KMS-11 (cell line): ENCODE measurements around the gene PRXL2A.
"Not testable (repeated sequence)": the region's sequence is repeated elsewhere in the genome, so short reads cannot be mapped to it uniquely, and the experiment has no call there.

Source experiments
- H2AFZ ChIP-seq: fragments of 200-600 bp; sonication (generic); 2 replicates; pipeline ENCODE4 v1.6.1; 2016; ENCODE audit warnings: antibody characterized with exemption, mixed run types, low read depth
- H3K27ac ChIP-seq: fragments of 200-600 bp; sonication (generic); 2 replicates; pipeline ENCODE4 v1.6.1; 2016; ENCODE audit warnings: mild to moderate bottlenecking, mixed run types
- H3K27me3 ChIP-seq: fragments of 200-600 bp; sonication (generic); 2 replicates; pipeline ENCODE4 v1.6.1; 2017; ENCODE audit warnings: mild to moderate bottlenecking, low read depth, mixed run types, moderate library complexity; ENCODE audit not compliant: insufficient read depth
- H3K36me3 ChIP-seq: fragments of 200-600 bp; sonication (generic); 2 replicates; pipeline ENCODE4 v1.6.1; 2017; ENCODE audit warnings: mild to moderate bottlenecking, mixed run types; ENCODE audit not compliant: insufficient read depth
- H3K4me1 ChIP-seq: fragments of 200-600 bp; sonication (generic); 2 replicates; pipeline ENCODE4 v1.6.1; 2016; ENCODE audit warnings: mild to moderate bottlenecking, low read depth, mixed run types; ENCODE audit not compliant: poor library complexity, severe bottlenecking
- H3K4me2 ChIP-seq: fragments of 200-600 bp; sonication (generic); 2 replicates; pipeline ENCODE4 v1.7.0; 2016; ENCODE audit warnings: mild to moderate bottlenecking, mixed run types
- H3K4me3 ChIP-seq: fragments of 200-600 bp; sonication (generic); IDR thresholded peaks from 2 replicates; pipeline ENCODE4 v1.6.1; 2017; ENCODE audit warnings: low read depth, low read length, mixed read lengths; ENCODE audit not compliant: insufficient read depth
- H3K79me2 ChIP-seq: fragments of 200-600 bp; sonication (generic); 2 replicates; pipeline ENCODE4 v1.6.1; 2016; ENCODE audit warnings: low read depth, mixed run types; ENCODE audit not compliant: insufficient read depth
- H3K9ac ChIP-seq: fragments of 200-600 bp; sonication (generic); 2 replicates; pipeline ENCODE4 v1.6.1; 2016; ENCODE audit warnings: mild to moderate bottlenecking, mixed run types
- H4K20me1 ChIP-seq: fragments of 200-600 bp; sonication (generic); 2 replicates; pipeline ENCODE4 v1.6.1; 2016; ENCODE audit warnings: mild to moderate bottlenecking, mixed run types; ENCODE audit not compliant: insufficient read depth
- TF ChIP-seq, protein P1 (sequence below): fragments of 200-600 bp; sonication (generic); conservative IDR thresholded peaks from 2 replicates; pipeline ENCODE4 v1.6.1; 2017; ENCODE audit warnings: low read depth, mild to moderate bottlenecking, antibody characterized with exemption, low read length, moderate library complexity, mixed read lengths

PRXL2A gene

DNA sequence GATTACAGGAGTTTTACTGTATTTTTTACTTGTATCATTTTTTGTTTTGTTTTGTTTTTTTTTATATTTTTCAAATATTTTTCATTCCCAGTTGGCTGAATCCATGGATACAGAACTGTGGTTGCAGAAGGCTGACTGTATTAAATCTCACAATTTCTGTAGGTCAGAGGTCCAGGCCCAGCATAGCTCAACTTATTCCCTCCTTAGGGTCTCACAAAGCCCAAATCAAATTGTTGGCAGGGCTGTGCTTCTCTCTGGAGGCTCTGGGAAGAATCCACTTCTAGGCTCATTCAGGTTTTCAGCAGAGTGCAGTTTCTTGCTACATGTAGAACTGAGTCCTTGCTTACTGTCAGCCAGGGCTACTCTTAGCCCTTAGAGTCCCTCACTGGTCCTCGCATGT, 68.3 kb downstream of the PRXL2A start:
- no peak overlapping the region for H2AFZ ChIP-seq
- no peak overlapping the region for H3K4me3 ChIP-seq
- H3K27me3 ChIP-seq: no peaks in the 10 kb centered on the region
- no peaks in the 10 kb centered on the region for H3K79me2 ChIP-seq
- H4K20me1 ChIP-seq: no peaks in the 10 kb centered on the region
- H3K4me2 ChIP-seq: no peak overlapping the region
- no peak overlapping the region for H3K27ac ChIP-seq
- no peaks in the 10 kb centered on the region for H3K4me1 ChIP-seq
- TF ChIP-seq, protein P1, sequence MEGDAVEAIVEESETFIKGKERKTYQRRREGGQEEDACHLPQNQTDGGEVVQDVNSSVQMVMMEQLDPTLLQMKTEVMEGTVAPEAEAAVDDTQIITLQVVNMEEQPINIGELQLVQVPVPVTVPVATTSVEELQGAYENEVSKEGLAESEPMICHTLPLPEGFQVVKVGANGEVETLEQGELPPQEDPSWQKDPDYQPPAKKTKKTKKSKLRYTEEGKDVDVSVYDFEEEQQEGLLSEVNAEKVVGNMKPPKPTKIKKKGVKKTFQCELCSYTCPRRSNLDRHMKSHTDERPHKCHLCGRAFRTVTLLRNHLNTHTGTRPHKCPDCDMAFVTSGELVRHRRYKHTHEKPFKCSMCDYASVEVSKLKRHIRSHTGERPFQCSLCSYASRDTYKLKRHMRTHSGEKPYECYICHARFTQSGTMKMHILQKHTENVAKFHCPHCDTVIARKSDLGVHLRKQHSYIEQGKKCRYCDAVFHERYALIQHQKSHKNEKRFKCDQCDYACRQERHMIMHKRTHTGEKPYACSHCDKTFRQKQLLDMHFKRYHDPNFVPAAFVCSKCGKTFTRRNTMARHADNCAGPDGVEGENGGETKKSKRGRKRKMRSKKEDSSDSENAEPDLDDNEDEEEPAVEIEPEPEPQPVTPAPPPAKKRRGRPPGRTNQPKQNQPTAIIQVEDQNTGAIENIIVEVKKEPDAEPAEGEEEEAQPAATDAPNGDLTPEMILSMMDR: no peak
- no peaks in the 10 kb centered on the region for H3K36me3 ChIP-seq
- H3K9ac ChIP-seq: no peak overlapping the region

DNA sequence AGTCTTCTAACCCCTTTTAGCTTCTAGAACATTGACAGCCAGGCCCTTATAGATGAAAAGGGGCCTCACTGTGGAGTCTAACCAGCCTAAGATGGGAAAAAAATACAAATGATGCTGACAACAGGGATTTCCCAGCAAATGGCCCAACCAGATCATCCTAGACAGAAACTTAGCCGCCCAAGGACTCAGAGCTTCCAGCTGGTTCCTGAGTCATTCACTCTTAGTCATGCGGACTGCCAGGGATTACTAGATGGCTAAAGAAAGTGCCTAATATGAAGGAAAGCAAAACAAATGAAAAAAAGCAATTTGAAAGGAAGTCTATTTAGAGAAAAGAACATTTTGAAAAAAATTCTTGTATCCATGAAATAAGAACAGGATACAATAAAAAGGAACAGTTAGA, 69.5 kb downstream of the PRXL2A start:
- H3K4me2 ChIP-seq: no peak overlapping the region
- no peak overlapping the region for H3K27ac ChIP-seq

DNA sequence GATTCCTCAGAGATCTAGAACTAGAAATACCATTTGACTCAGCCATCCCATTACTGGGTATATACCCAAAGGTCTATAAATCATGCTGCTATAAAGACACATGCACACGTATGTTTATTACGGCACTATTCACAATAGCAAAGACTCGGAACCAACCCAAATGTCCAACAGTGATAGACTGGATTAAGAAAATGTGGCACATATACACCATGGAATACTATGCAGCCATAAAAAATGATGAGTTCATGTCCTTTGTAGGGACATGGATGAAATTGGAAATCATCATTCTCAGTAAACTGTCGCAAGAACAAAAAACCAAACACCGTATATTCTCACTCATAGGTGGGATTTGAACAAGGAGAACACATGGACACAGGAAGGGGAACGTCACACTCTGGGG, 72.0 kb downstream of the PRXL2A start:
- H3K4me3 ChIP-seq, H3K4me2 ChIP-seq, H4K20me1 ChIP-seq, H3K27me3 ChIP-seq, H3K27ac ChIP-seq, H3K36me3 ChIP-seq, H3K9ac ChIP-seq, H2AFZ ChIP-seq, H3K79me2 ChIP-seq, H3K4me1 ChIP-seq: not testable (repeated sequence)

More for the DNA sequence above, 69.5 kb downstream of the PRXL2A start:
- Histone ChIP-seq H3K4me1 (no peaks in the 10 kb centered on the region), H4K20me1 (no peaks in the 10 kb centered on the region), H3K4me3 (no peak overlapping the region), H3K27me3 (no peaks in the 10 kb centered on the region), H3K79me2 (no peaks in the 10 kb centered on the region), H3K36me3 (no peaks in the 10 kb centered on the region), H3K9ac (no peak overlapping the region), H2AFZ (no peak overlapping the region)
- TF ChIP-seq, protein P1: no peak

DNA sequence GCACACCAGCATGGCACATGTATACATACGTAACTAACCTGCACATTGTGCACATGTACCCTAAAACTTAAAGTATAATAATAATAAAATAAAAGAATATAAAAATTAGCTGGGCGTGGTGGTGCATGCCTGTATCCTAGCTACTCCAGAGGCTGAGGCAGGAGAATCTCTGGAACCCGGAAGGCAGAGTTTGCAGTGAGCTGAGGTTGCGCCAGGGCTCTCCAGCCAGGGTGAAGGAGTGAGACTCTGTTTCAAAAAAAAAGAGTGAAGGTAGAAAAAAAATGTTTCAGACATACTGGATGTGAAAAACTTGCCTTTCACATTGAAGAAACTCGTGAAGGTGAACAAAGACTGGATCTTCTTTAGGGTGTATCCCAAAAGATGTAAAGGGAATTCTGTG, 72.5 kb downstream of the PRXL2A start:
- Histone ChIP-seq H3K79me2 (no peaks in the 10 kb centered on the region), H3K27me3 (no peaks in the 10 kb centered on the region), H3K36me3 (no peaks in the 10 kb centered on the region), H3K9ac (no peak overlapping the region), H3K27ac (no peak overlapping the region), H2AFZ (no peak overlapping the region), H3K4me2 (no peak overlapping the region), H3K4me3 (no peak overlapping the region), H4K20me1 (no peaks in the 10 kb centered on the region), H3K4me1 (no peaks in the 10 kb centered on the region)
- TF ChIP-seq, protein P1: no peak

DNA sequence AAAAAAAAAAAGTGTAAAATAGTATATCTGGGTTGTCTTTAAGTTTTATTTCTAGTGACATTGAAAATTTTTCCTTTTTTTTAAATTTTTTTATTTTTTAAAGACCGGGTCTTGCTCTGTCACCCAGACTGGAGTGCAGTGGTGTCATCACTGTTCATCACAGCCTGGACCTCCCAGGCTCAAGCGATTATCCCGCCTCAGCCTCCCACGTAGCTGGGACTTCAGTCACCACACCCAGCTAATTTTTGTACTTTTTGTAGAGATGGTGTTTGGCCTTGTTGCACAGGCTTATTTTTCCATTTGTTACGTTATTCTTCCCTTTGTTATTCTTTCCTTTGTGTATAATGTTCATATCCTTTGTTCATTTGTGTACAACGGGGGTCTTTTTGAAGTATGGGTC, 75.9 kb downstream of the PRXL2A start:
- H3K27me3 ChIP-seq: no peaks in the 10 kb centered on the region
- H2AFZ ChIP-seq: no peak overlapping the region
- no peaks in the 10 kb centered on the region for H3K79me2 ChIP-seq
- no peak overlapping the region for H3K9ac ChIP-seq
- H3K27ac ChIP-seq: no peak overlapping the region
- no peak overlapping the region for H3K4me3 ChIP-seq
- no peak overlapping the region for H3K4me2 ChIP-seq
- no peaks in the 10 kb centered on the region for H4K20me1 ChIP-seq
- TF ChIP-seq, protein P1: no peak
- H3K4me1 ChIP-seq: no peaks in the 10 kb centered on the region
- H3K36me3 ChIP-seq: no peaks in the 10 kb centered on the region
